ENCODE measurements around the gene DOCK1. TPM values are rescaled to one million over a fixed set of nuclear protein-coding genes. Genes with fewer than 3 reads are reported as not detected.

DOCK1 gene
- total RNA-seq, 2 experiments from 2014 or later = 0.05 TPM; not detected in 1

DNA sequence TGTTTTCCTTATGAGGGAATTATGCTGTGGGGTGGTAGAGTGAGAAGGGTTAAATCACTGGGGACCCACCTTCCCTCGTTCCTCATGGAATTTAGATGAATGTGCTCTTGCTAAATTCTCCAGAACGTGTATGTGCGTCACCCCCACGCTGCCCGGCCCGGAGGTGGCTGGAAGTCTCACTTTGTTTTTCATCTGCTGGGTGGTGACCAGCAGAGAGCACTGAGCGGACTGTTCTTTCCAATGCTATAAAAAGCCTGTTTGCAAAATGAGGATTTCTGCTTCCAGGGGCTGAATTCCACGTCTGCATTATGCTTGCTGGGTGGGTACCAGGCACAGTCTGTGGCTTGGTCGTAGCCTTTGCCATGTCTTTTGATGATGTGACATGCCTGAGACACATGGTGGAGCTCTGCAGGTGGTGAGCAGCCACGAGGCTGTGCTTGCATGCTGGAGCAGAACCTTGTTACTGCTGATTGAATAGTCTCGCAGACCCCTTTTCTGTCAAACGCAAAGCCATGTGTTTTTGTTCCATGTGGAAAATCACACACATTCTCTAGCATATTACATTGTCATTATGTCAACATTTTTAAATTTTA, 323.1 kb downstream of the DOCK1 start:
- CTCF ChIA-PET = no interaction called here
- POLR2A ChIA-PET = no interaction called here
- no peak for DNase-seq
- H3K27me3 Mint-ChIP-seq = peaks cover 7% of the 10 kb centered on the region
- H3K27ac Mint-ChIP-seq = no peak overlapping the region
- H3K9me3 Mint-ChIP-seq = no peaks in the 10 kb centered on the region
- no peaks in the 10 kb centered on the region for H3K4me1 Mint-ChIP-seq
- H3K4me3 Mint-ChIP-seq = no peak overlapping the region
- no peaks in the 10 kb centered on the region for H3K36me3 Mint-ChIP-seq (ENCODE audit: low read depth)

DNA sequence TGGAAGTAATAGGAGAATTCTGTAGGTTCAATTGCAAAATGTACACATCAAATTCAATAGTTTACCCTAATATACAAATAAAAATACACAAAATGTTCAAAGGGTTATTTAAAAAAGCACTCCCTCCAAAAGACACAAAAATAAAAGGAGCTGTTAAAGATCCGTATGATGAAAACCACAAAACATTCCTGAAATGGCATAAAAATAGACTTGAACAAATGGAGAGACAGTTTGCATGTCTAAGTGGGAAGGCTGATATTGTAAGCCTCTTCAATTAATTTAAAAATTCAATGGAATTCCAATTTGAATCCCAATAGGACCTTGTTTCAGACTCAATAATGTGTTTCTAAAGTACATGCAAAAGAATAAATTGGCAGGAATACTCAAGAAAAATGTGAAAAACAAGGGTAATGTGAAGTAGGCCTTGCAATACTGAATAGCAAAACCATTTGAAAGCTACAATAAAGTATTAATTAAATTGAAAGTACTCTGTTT, 329.1 kb downstream of the DOCK1 start:
- Mint-ChIP-seq H3K9me3 (no peaks in the 10 kb centered on the region), H3K27ac (no peak overlapping the region), H3K36me3 (ENCODE audit: low read depth) (no peaks in the 10 kb centered on the region), H3K4me3 (no peak overlapping the region), H3K4me1 (no peaks in the 10 kb centered on the region), H3K27me3 (peaks cover 12% of the 10 kb centered on the region)
- DNase-seq = no peak
- POLR2A ChIA-PET = no interaction called here
- CTCF ChIA-PET = no interaction called here

DNA sequence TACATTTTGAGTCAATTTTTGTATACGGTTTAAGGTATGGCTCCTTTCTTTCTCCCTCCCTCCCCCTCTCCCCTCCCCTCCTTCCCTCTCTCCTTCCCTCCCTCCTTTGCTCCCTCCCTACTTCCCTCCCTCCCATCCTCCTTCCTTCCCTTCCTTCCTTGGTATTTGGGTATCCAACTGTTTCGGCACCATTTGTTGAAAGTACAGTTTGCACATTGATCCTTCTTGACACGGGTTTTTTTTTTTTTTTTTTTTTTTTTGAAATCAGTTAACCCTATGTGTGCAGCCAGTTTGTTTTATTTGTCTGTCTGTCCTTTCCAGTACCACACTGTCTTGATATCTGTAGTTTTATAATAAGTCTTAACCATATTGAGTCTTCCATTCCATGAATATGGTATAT, 331.0 kb downstream of the DOCK1 start:
- no peak for DNase-seq
- Mint-ChIP-seq H3K36me3 (ENCODE audit: low read depth) (no peaks in the 10 kb centered on the region), H3K9me3 (no peaks in the 10 kb centered on the region), H3K4me3 (no peak overlapping the region), H3K27me3 (peaks cover 10% of the 10 kb centered on the region), H3K4me1 (no peaks in the 10 kb centered on the region), H3K27ac (no peak overlapping the region)
- POLR2A ChIA-PET = no interaction called here
- CTCF ChIA-PET = no interaction called here

DNA sequence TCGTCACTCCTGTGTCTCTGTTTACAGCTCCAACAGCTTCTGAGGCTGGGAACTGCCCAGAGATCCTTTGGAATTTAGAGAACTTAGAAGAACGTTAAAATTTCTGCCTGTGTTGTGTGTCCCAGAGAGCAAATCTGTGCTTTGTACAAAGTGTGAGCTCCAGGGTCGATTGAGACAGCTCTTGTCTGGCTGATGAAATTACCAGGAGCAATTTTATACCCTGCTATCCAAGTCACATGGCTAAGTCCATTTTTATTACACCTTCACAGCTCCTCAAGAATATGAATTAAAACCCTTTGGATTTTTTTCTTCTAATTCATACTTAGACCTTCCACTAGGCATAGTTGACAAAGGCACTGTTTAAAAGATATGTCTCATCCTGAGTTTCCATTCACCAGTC, 337.7 kb downstream of the DOCK1 start:
- Mint-ChIP-seq H3K36me3 (ENCODE audit: low read depth) (no peaks in the 10 kb centered on the region), H3K4me1 (no peaks in the 10 kb centered on the region), H3K9me3 (no peaks in the 10 kb centered on the region), H3K4me3 (no peak overlapping the region), H3K27ac (no peak overlapping the region), H3K27me3 (peaks cover 14% of the 10 kb centered on the region)
- CTCF ChIA-PET = interaction anchor here (1.6 kb wide), 1 partner anchor 13 kb away, joined by 3 read pairs; no protein-coding TSS in a partner anchor
- POLR2A ChIA-PET = no interaction called here
- no peak for DNase-seq

DNA sequence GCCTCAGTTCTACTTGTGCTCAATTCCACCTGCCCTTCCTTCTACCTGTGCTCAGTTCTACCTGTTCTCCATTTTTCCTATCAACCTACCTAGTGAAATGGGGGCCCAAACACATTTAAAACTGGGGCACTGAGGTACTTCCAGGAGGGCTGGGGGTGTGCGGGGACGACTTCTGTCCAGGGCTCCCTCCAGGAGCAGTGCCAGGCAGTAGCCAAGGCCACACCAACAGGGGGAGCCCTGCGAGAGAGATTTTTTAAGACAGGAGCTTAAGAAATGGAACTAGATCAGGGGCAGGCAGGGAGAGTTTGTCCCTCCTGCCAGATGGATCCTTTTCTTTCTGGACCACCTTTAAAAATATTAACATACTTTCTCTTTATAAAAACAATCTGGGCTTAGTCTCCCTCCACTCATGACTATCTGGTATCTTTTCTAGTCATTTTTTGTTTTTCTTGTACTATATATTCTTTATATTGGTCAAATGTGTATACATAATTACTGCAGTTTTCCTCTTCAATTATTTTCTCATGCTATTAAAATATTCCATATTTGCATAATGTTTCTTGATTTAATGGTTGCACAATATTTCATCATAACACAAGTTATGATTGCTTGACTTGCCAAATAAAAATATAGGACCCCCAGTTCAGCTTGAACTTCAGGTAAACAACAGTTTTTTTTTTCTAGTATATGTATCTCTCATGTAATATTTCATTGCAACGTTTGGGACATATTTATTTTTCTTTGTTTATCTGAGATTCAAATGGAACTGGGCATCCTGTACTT, 338.5 kb downstream of the DOCK1 start:
- Mint-ChIP-seq H3K27ac (no peak overlapping the region), H3K4me3 (no peak overlapping the region), H3K27me3 (peaks cover 10% of the 10 kb centered on the region), H3K36me3 (ENCODE audit: low read depth) (no peaks in the 10 kb centered on the region), H3K4me1 (no peaks in the 10 kb centered on the region), H3K9me3 (no peaks in the 10 kb centered on the region)
- POLR2A ChIA-PET = no interaction called here
- peak; percentile 52 for DNase-seq
- CTCF ChIA-PET = no interaction called here

DNA sequence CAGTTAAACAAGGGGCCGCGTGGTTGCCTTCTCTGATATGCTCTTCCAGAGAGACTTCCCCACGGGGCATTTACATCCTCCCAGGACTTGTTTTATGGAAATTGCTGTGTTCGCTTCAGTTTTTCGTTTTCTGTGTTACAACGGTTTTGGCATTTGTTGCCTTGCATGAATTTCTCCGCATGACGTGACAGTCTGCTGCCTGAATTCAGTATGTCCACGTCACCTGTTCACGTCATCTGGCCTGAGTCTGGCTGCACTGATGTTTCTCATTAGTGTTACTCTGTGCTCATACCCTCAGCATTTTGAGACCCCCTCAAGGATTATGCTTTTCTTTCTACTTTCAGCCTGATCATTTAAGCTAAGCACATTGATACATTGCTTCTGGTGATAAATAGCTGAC, 340.2 kb downstream of the DOCK1 start:
- H3K36me3 Mint-ChIP-seq (ENCODE audit: low read depth) = no peaks in the 10 kb centered on the region
- DNase-seq = no peak
- H3K27me3 Mint-ChIP-seq = peaks cover 16% of the 10 kb centered on the region
- POLR2A ChIA-PET = no interaction called here
- H3K4me1 Mint-ChIP-seq = no peaks in the 10 kb centered on the region
- CTCF ChIA-PET = no interaction called here
- H3K27ac Mint-ChIP-seq = no peak overlapping the region
- H3K9me3 Mint-ChIP-seq = no peaks in the 10 kb centered on the region
- H3K4me3 Mint-ChIP-seq = no peak overlapping the region

DNA sequence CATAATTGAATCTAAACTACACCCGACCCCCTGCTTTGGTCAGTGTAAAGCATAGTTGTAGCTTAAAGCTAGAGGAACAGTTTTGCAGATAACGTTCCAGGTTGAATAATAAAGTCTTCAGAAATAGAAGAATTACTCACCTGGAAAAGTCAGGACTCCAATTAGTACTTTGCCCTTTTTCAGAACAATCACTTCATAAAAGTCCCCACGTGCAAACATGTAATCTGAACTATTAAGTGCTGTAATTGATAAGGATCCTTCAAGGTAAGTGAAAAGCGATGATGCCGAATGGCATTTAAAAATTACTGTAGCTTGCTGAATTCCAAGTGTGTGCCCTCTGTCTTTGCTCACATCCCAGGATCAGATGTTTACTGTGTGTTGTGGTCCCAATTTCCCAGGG, 344.8 kb downstream of the DOCK1 start:
- no peak overlapping the region for H3K4me3 Mint-ChIP-seq
- ChIA-PET CTCF (no interaction called here), POLR2A (interaction anchor here (0.6 kb wide), 1 partner anchor 46 kb away, joined by 3 read pairs; no protein-coding TSS in a partner anchor)
- H3K4me1 Mint-ChIP-seq = peaks cover 11% of the 10 kb centered on the region
- DNase-seq = no peak
- peaks cover 4% of the 10 kb centered on the region for H3K9me3 Mint-ChIP-seq
- no peak overlapping the region for H3K27ac Mint-ChIP-seq
- no peaks in the 10 kb centered on the region for H3K36me3 Mint-ChIP-seq (ENCODE audit: low read depth)
- peaks cover 23% of the 10 kb centered on the region for H3K27me3 Mint-ChIP-seq

DNA sequence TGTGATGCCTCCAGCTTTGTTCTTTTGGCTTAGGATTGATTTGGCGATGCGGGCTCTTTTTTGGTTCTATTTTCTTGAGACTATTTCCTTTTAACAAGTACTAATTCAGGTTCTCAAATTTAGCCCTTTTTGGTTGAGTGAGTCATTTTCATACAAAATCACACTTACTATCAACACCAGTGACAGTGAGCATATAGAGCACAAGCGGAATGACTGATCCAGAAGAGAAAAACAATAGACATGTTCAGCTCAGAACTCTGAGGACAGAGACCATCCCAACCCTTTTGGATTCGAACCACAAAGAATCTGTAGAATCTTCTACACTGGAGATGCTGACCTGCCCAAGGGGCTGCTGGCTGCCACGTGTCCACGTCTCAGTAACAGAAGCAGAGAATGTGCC, 347.6 kb downstream of the DOCK1 start:
- POLR2A ChIA-PET = no interaction called here
- no peak overlapping the region for H3K4me3 Mint-ChIP-seq
- CTCF ChIA-PET = no interaction called here
- H3K36me3 Mint-ChIP-seq (ENCODE audit: low read depth) = no peaks in the 10 kb centered on the region
- peaks cover 11% of the 10 kb centered on the region for H3K4me1 Mint-ChIP-seq
- peaks cover 21% of the 10 kb centered on the region for H3K27me3 Mint-ChIP-seq
- H3K27ac Mint-ChIP-seq = no peak overlapping the region
- H3K9me3 Mint-ChIP-seq = peaks cover 4% of the 10 kb centered on the region
- no peak for DNase-seq

DNA sequence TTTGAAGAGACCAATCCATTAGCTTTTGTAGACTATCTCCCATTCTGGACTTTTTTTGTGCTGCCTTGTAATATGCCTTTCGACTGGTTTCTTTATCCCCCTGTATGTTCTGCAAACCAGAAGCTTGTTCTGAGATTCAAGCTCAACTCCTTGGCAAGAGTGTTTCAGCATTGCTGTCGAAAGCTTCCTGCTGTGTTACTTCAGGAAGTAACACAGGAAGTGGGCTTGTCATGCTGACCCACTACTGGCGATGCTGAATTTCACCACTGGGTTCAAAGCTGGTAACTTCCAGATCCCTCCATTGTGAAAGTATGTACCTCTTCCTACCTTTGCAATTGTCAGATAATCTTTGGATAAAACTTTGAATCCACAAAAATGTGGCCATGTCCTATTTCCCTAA, 349.0 kb downstream of the DOCK1 start:
- peaks cover 26% of the 10 kb centered on the region for H3K27me3 Mint-ChIP-seq
- DNase-seq = peak; percentile 14
- no peaks in the 10 kb centered on the region for H3K36me3 Mint-ChIP-seq (ENCODE audit: low read depth)
- H3K4me3 Mint-ChIP-seq = no peak overlapping the region
- ChIA-PET POLR2A (no interaction called here), CTCF (interaction anchor here (0.9 to 1.0 kb wide), 2 partner anchors 16 to 43 kb away, joined by 3 to 5 read pairs; no protein-coding TSS in a partner anchor)
- peaks cover 4% of the 10 kb centered on the region for H3K9me3 Mint-ChIP-seq
- peaks cover 11% of the 10 kb centered on the region for H3K4me1 Mint-ChIP-seq
- no peak overlapping the region for H3K27ac Mint-ChIP-seq

DNA sequence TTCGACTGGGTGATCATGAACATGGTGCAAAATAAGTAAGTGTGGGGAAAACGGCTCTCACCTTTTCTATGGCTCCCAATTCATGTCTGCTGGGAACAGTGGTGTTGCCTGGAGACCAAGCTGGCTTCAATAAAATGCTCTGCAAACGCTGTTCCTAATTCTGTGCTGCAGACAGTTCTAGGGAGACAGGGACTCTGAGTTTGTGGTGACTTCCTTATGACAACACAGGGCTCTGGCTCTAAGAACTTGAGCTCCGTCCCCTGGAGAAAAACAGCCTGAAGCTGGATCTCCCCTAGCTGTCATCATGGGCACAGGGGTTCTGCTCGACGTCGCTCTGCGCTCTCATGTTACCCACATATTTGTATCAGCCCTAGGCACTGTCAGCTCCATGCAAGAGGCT, 352.2 kb downstream of the DOCK1 start:
- Mint-ChIP-seq H3K36me3 (ENCODE audit: low read depth) (no peaks in the 10 kb centered on the region), H3K27ac (no peak overlapping the region), H3K4me3 (no peak overlapping the region), H3K4me1 (peaks cover 11% of the 10 kb centered on the region), H3K27me3 (peaks cover 18% of the 10 kb centered on the region), H3K9me3 (peaks cover 14% of the 10 kb centered on the region)
- CTCF ChIA-PET = no interaction called here
- POLR2A ChIA-PET = no interaction called here
- no peak for DNase-seq

DNA sequence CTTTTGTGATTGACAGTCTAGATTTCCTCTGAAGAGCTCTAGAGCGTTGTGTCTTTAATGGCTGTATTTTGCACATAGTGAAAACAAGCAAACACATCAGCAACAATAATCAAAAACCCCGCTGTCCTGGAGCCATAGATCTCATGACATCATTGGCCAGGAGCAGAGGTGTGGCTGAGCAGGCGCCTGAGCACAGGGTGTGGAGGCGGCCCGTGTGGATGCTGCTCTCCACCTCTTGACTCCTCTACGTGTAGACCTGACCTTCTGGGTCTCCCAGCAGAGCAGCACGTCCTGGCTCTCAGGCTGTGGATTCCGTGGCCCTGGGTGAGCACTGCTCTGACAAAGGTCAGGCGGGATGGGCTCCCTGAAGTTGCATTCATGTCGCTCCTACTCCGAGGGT, 354.1 kb downstream of the DOCK1 start:
- peaks cover 12% of the 10 kb centered on the region for H3K9me3 Mint-ChIP-seq
- no peak for DNase-seq
- no peaks in the 10 kb centered on the region for H3K36me3 Mint-ChIP-seq (ENCODE audit: low read depth)
- H3K4me1 Mint-ChIP-seq = peaks cover 5% of the 10 kb centered on the region
- H3K27ac Mint-ChIP-seq = no peak overlapping the region
- ChIA-PET POLR2A (no interaction called here), CTCF (no interaction called here)
- peaks cover 14% of the 10 kb centered on the region for H3K27me3 Mint-ChIP-seq
- H3K4me3 Mint-ChIP-seq = no peak overlapping the region

DNA sequence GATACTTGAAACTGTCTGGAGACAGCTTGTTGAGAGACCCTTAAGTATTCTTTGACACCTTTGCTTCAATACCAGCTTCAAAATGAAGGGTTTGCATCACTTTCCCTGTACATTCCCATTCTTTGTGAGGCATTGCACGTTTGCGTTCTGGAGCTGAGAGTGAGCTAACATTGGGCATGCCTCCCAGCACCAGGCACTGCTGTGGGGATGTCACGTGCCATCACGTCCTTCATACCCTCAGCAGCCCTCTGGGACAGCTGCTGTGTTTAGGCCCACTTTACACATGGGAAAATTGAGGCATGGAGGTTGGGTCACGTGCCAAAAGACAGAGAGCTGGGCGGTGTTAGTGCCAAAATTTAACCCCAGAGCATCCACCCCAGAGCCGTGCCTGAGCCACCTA, 357.4 kb downstream of the DOCK1 start:
- H3K9me3 Mint-ChIP-seq = peaks cover 10% of the 10 kb centered on the region
- no peak overlapping the region for H3K27ac Mint-ChIP-seq
- H3K4me1 Mint-ChIP-seq = no peaks in the 10 kb centered on the region
- no peak for DNase-seq
- ChIA-PET POLR2A (no interaction called here), CTCF (interaction anchor here (0.6 kb wide), 1 partner anchor 59 kb away, joined by 3 read pairs; no protein-coding TSS in a partner anchor)
- peaks cover 10% of the 10 kb centered on the region for H3K27me3 Mint-ChIP-seq
- H3K36me3 Mint-ChIP-seq (ENCODE audit: low read depth) = no peaks in the 10 kb centered on the region
- H3K4me3 Mint-ChIP-seq = no peak overlapping the region

DNA sequence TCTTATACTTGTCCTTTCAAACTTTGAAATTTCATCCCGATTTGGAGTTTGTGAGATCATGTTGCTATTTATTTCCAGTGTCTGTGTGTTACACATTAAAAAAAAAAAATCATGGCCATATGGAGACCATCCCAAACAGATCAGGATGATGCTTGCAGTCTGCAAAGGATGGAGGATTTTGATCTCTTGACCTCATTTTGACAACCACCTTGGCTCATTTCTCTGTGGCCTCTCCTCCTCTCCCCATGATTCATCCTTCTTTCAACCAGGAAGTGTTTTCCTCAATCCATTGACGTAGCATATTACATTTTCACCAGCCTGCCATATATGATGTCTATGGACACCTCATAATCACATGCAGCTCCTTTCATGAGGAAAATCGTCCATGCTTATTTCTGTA, 360.1 kb downstream of the DOCK1 start:
- ChIA-PET CTCF (no interaction called here), POLR2A (no interaction called here)
- H3K27ac Mint-ChIP-seq = no peak overlapping the region
- no peak overlapping the region for H3K4me3 Mint-ChIP-seq
- peaks cover 8% of the 10 kb centered on the region for H3K9me3 Mint-ChIP-seq
- H3K27me3 Mint-ChIP-seq = peaks cover 4% of the 10 kb centered on the region
- no peak for DNase-seq
- no peaks in the 10 kb centered on the region for H3K36me3 Mint-ChIP-seq (ENCODE audit: low read depth)
- no peaks in the 10 kb centered on the region for H3K4me1 Mint-ChIP-seq

DNA sequence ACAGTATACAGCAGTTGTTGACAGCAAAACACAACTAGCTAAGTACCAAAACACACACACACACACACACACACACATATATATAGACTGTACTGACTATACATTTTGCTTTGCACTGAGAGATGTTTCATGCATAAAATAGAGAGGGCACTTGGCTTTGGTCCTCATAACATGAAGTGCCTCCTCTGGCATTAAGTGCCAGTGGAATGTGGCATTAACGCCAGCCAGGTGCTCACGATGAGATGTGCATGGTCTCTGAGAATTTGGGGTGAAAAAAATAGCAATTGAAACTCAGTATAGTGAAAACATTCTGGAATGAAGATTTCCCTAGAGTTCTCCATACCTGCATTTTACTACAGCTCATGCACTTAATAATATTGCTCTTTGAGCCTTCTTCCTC, 361.2 kb downstream of the DOCK1 start:
- CTCF ChIA-PET = interaction anchor here (0.5 kb wide), 1 partner anchor 301 kb away, joined by 3 read pairs; no protein-coding TSS in a partner anchor
- H3K27ac Mint-ChIP-seq = no peak overlapping the region
- H3K27me3 Mint-ChIP-seq = peaks cover 9% of the 10 kb centered on the region
- H3K36me3 Mint-ChIP-seq (ENCODE audit: low read depth) = no peaks in the 10 kb centered on the region
- no peak for DNase-seq
- no peaks in the 10 kb centered on the region for H3K4me1 Mint-ChIP-seq
- no peak overlapping the region for H3K4me3 Mint-ChIP-seq
- peaks cover 5% of the 10 kb centered on the region for H3K9me3 Mint-ChIP-seq
- POLR2A ChIA-PET = no interaction called here

Data from activated CD4-positive, alpha-beta T cell treated with anti-CD3 and anti-CD28 coated beads, Interleukin-2, amount 10 ng/mL, durations not matched to agents 7 days and 5 days (primary cell).